A673 (cell line): ENCODE measurements around the gene BRAF.

ENCODE experiments used
- EZH2 ChIP-seq: fragments of 200-600 bp; sonication (generic); IDR thresholded peaks from 2 replicates; pipeline ENCODE4 v1.6.1; 2017; ENCODE audit warnings: borderline replicate concordance, low read depth, mild to moderate bottlenecking, mixed read lengths, antibody characterized with exemption, low read length; ENCODE audit not compliant: poor library complexity, severe bottlenecking
- TF ChIP-seq, protein P1 (sequence below): fragments of 300-800, 200-600 bp; sonication (generic); conservative IDR thresholded peaks from 2 replicates; pipeline ENCODE4 v1.5.1; 2017; ENCODE audit warnings: low read depth, mild to moderate bottlenecking, antibody characterized with exemption, low read length, moderate library complexity, mixed read lengths

DNA sequence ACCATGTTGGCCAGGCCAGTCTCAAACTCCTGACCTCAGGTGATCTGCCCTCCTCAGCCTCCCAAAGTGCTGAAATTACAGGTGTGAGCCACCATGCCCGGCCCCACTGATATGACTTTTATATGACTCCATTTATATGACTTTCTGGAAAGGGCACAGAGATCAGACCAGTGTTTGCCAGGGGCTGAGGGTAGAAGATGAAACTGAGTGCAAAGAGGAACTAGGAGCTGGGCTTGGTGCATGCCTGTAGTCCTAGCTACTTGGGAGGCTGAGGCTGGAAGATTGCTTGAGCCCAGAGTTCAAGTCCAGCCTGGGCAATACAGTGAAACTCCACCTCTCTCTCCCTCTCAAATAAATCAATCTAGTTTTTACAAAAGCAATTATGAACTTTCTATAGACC, 7.5 kb downstream of the BRAF start:
- TF ChIP-seq, protein P1, sequence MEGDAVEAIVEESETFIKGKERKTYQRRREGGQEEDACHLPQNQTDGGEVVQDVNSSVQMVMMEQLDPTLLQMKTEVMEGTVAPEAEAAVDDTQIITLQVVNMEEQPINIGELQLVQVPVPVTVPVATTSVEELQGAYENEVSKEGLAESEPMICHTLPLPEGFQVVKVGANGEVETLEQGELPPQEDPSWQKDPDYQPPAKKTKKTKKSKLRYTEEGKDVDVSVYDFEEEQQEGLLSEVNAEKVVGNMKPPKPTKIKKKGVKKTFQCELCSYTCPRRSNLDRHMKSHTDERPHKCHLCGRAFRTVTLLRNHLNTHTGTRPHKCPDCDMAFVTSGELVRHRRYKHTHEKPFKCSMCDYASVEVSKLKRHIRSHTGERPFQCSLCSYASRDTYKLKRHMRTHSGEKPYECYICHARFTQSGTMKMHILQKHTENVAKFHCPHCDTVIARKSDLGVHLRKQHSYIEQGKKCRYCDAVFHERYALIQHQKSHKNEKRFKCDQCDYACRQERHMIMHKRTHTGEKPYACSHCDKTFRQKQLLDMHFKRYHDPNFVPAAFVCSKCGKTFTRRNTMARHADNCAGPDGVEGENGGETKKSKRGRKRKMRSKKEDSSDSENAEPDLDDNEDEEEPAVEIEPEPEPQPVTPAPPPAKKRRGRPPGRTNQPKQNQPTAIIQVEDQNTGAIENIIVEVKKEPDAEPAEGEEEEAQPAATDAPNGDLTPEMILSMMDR = no peak
- no peak for TF ChIP-seq EZH2
